NCI-H446 (cell line): ENCODE measurements around the gene RAVER1.
A peak's percentile ranks its signal among the peaks of the same experiment; 100 is the strongest.

ENCODE experiments used
- DNase-seq, 2 experiments: peaks; one replicate each; lab custom pipeline; 2025; lab: John Stamatoyannopoulos, UW

The RAVER1 gene

GRCh38 chr19:10317857-10318462, 15.4 kb downstream of the RAVER1 start:
- no peak for DNase-seq

GRCh38 chr19:10317045-10317856, 16.1 kb downstream of the RAVER1 start:
- DNase-seq = no peak

GRCh38 chr19:10316229-10317044, 16.9 kb downstream of the RAVER1 start:
- DNase-seq = no peak

- peak; percentile 82 to 87 for DNase-seq
Measured at GRCh38 chr19:10315335-10316214, 17.8 kb downstream of the RAVER1 start, which contains the start of gene FDX2. FDX2 (minus strand) TSS chr19:10316015; CDS start chr19:10315996, 19 bp downstream.

- DNase-seq = no peak
Measured at GRCh38 chr19:10309423-10309822, 23.9 kb downstream of the RAVER1 start, which contains the start of gene ZGLP1. ZGLP1 (minus strand) TSS chr19:10309815.

GRCh38 chr19:10306327-10306726, 27.0 kb downstream of the RAVER1 start:
- DNase-seq = no peak

GRCh38 chr19:10305139-10305806, 28.1 kb downstream of the RAVER1 start:
- no peak for DNase-seq

GRCh38 chr19:10299545-10300458, 33.5 kb downstream of the RAVER1 start:
- DNase-seq = no peak

GRCh38 chr19:10295847-10296591, 37.3 kb downstream of the RAVER1 start:
- DNase-seq = no peak

- DNase-seq = no peak
Measured at GRCh38 chr19:10295305-10295846, 38.0 kb downstream of the RAVER1 start.

- DNase-seq = no peak
Measured at GRCh38 chr19:10294368-10294697, 39.0 kb downstream of the RAVER1 start.

- no peak for DNase-seq
Measured at GRCh38 chr19:10293637-10294367, 39.5 kb downstream of the RAVER1 start.

- DNase-seq = no peak
Measured at GRCh38 chr19:10292789-10293636, 40.3 kb downstream of the RAVER1 start.

- DNase-seq = no peak
Measured at GRCh38 chr19:10292206-10292788, 41.0 kb downstream of the RAVER1 start.

GRCh38 chr19:10291554-10292205, 41.6 kb downstream of the RAVER1 start:
- no peak for DNase-seq

GRCh38 chr19:10290876-10291553, 42.3 kb downstream of the RAVER1 start:
- peak in 1 of 2 experiments; percentile 64 for DNase-seq
